ENCODE data around the gene ATG7.
"Not testable (repeated sequence)": the region's sequence is repeated elsewhere in the genome, so short reads cannot be mapped to it uniquely, and the experiment has no call there.

ATG7 gene

GRCh38 chr3:11470031-11470853, 198.0 kb downstream of the ATG7 start:
- DNase-seq: no peak

GRCh38 chr3:11475324-11475723, 203.1 kb downstream of the ATG7 start:
- DNase-seq: no peak

- DNase-seq: no peak
These were observed 204.5 kb downstream of the ATG7 start for GRCh38 chr3:11476735-11477144.

- no peak for DNase-seq
These were observed 205.3 kb downstream of the ATG7 start for GRCh38 chr3:11477407-11477911.

GRCh38 chr3:11478167-11478566, 206.0 kb downstream of the ATG7 start:
- no peak for DNase-seq

- no peak for DNase-seq
These were observed 207.0 kb downstream of the ATG7 start for GRCh38 chr3:11479221-11479620.

- no peak for DNase-seq
These were observed 208.6 kb downstream of the ATG7 start for GRCh38 chr3:11480663-11481298.

GRCh38 chr3:11481556-11481955, 209.4 kb downstream of the ATG7 start:
- DNase-seq: no peak

- DNase-seq: no peak
These were observed 209.8 kb downstream of the ATG7 start for GRCh38 chr3:11482021-11482420.

GRCh38 chr3:11488356-11488755, 216.2 kb downstream of the ATG7 start:
- DNase-seq: not testable (repeated sequence)

GRCh38 chr3:11494131-11494916, 222.1 kb downstream of the ATG7 start:
- DNase-seq: no peak

GRCh38 chr3:11495948-11496557, 223.9 kb downstream of the ATG7 start:
- no peak for DNase-seq

- DNase-seq: no peak
These were observed 226.0 kb downstream of the ATG7 start for GRCh38 chr3:11498177-11498576.

GRCh38 chr3:11498646-11499045, 226.4 kb downstream of the ATG7 start:
- no peak for DNase-seq

- DNase-seq: no peak
These were observed 226.9 kb downstream of the ATG7 start for GRCh38 chr3:11499144-11499543.

GRCh38 chr3:11502413-11502812, 230.2 kb downstream of the ATG7 start:
- DNase-seq: not testable (repeated sequence)

GRCh38 chr3:11507719-11508118, 235.5 kb downstream of the ATG7 start:
- DNase-seq: no peak

GRCh38 chr3:11508346-11509172, 236.4 kb downstream of the ATG7 start:
- DNase-seq: no peak

- no peak for DNase-seq
These were observed 237.2 kb downstream of the ATG7 start for GRCh38 chr3:11509173-11510000.

GRCh38 chr3:11510001-11510340, 237.8 kb downstream of the ATG7 start:
- no peak for DNase-seq

GRCh38 chr3:11510356-11510755, 238.2 kb downstream of the ATG7 start:
- no peak for DNase-seq

Measured in activated effector memory CD4-positive, alpha-beta T cell treated with anti-CD3 and anti-CD28 coated beads, Interleukin-2, amount 50 U/mL, for 16 hours (primary cell).